ENCODE results near the gene UBASH3A. TPM values are rescaled to one million over a fixed set of nuclear protein-coding genes. Genes with fewer than 3 reads are reported as not detected.

UBASH3A gene
- polyA plus RNA-seq, 1 of the 3 experiments (the other 2 are of a cell fraction): not detected

- TF ChIP-seq USF2 (IDR thresholded peaks at IDR 0.05; ENCODE audit: borderline replicate concordance, low read depth, low read length): no peak
These were observed 36.6 kb downstream of the UBASH3A start (continued) for GRCh38 chr21:42440187-42440792.

DNA sequence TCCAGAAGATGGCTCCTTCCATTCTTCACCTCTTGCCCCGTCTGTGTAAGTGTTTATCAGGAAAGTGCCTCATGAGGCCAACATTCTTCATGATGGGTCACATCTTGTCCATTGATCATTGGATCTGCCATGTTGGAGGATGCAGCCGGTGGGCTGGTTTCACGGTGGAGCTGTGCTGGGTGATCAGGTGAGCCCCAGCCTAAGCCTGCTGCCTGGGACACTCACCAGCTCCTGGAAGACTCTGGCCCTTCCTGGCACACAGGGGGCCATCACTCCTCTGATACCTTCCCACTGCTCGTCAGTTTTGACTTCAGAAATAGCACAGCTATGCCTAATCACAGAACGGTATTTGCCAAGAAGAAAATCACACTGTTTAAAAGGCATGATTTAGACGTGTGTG is 38.3 kb downstream of the UBASH3A start:
- no peak for DNase-seq
- Histone ChIP-seq H3K4me2 (no peak overlapping the region), H3K79me2 (ENCODE audit: insufficient read depth) (no peaks in the 10 kb centered on the region), H4K20me1 (ENCODE audit: insufficient read depth) (no peaks in the 10 kb centered on the region), H3K27ac (ENCODE audit: low read depth in 2 of 2, low read length in 1 of 2) (no peak overlapping the region), H3K9ac (no peak overlapping the region), H3F3A (replicated peaks; ENCODE audit: insufficient read depth) (no peaks in the 10 kb centered on the region), H3K9me2 (no peaks in the 10 kb centered on the region), H3K27me3 (ENCODE audit: insufficient read depth) (no peaks in the 10 kb centered on the region), H3K36me3 (replicated peaks in 1 of 2; ENCODE audit: control insufficient read depth in 1 of 2, insufficient read depth in 2 of 2, low read length in 1 of 2) (no peaks in the 10 kb centered on the region), H3K4me1 (ENCODE audit: control insufficient read depth in 1 of 2, insufficient read depth in 2 of 2, low read depth in 1 of 2, low read length in 1 of 2) (no peaks in the 10 kb centered on the region; a peak in 1 of 4 replicates), H2AFZ (ENCODE audit: low read depth) (no peak overlapping the region), H3K9me3 (no peaks in the 10 kb centered on the region), H3K4me3 (ENCODE audit: low read depth in 2 of 2, low read length in 1 of 2) (no peak overlapping the region)
- no peak for TF ChIP-seq SMC3 (IDR thresholded peaks at IDR 0.05; ENCODE audit: low read depth, low read length)
- TF ChIP-seq, protein P1, sequence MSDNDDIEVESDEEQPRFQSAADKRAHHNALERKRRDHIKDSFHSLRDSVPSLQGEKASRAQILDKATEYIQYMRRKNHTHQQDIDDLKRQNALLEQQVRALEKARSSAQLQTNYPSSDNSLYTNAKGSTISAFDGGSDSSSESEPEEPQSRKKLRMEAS (IDR thresholded peaks at IDR 0.05; ENCODE audit: low read depth): no peak
- TF ChIP-seq CTCF (IDR thresholded peaks at IDR 0.05): no peak
- no peak for TF ChIP-seq RAD21 (IDR thresholded peaks at IDR 0.05; ENCODE audit: low read length)
- TF ChIP-seq GATA2 (CRISPR knock-in tag; IDR thresholded peaks at IDR 0.05): no peak
- POLR2A ChIA-PET: no interaction called here
- CTCF ChIA-PET: interaction anchor here (1.2 to 1.8 kb wide), 2 partner anchors 132 to 324 kb away, joined by 3 to 5 read pairs; no protein-coding TSS in a partner anchor
- WGBS (ENCODE audit: low lambda C conversion rate): 17% methylated on average over 4 of the region's 6 CpGs

- POLR2A ChIA-PET: interaction anchor here (0.8 kb wide), 1 partner anchor 1548 kb away, joined by 3 read pairs; no protein-coding TSS in a partner anchor
- 9% methylated on average over 5 of the region's 15 CpGs for WGBS (ENCODE audit: low lambda C conversion rate)
- no peak for DNase-seq
- TF ChIP-seq NFIC (IDR thresholded peaks at IDR 0.05; ENCODE audit: borderline replicate concordance) (no peak), SIN3A (IDR thresholded peaks at IDR 0.05; ENCODE audit: borderline replicate concordance, low read depth, low read length) (no peak), TCF12 (IDR thresholded peaks at IDR 0.05) (no peak), RXRA (IDR thresholded peaks at IDR 0.05; ENCODE audit: borderline replicate concordance, low read depth) (no peak), TAF1 (IDR thresholded peaks at IDR 0.05; ENCODE audit: borderline replicate concordance, low read depth, low read length) (no peak), ZBTB33 (IDR thresholded peaks at IDR 0.05; ENCODE audit: borderline replicate concordance, low read depth) (no peak), GABPA (IDR thresholded peaks at IDR 0.05; ENCODE audit: low read depth) (no peak), GATA2 (CRISPR knock-in tag; IDR thresholded peaks at IDR 0.05) (no peak)
- TF ChIP-seq, protein P1 (IDR thresholded peaks at IDR 0.05; ENCODE audit: low read depth): no peak
- TF ChIP-seq, protein P2, sequence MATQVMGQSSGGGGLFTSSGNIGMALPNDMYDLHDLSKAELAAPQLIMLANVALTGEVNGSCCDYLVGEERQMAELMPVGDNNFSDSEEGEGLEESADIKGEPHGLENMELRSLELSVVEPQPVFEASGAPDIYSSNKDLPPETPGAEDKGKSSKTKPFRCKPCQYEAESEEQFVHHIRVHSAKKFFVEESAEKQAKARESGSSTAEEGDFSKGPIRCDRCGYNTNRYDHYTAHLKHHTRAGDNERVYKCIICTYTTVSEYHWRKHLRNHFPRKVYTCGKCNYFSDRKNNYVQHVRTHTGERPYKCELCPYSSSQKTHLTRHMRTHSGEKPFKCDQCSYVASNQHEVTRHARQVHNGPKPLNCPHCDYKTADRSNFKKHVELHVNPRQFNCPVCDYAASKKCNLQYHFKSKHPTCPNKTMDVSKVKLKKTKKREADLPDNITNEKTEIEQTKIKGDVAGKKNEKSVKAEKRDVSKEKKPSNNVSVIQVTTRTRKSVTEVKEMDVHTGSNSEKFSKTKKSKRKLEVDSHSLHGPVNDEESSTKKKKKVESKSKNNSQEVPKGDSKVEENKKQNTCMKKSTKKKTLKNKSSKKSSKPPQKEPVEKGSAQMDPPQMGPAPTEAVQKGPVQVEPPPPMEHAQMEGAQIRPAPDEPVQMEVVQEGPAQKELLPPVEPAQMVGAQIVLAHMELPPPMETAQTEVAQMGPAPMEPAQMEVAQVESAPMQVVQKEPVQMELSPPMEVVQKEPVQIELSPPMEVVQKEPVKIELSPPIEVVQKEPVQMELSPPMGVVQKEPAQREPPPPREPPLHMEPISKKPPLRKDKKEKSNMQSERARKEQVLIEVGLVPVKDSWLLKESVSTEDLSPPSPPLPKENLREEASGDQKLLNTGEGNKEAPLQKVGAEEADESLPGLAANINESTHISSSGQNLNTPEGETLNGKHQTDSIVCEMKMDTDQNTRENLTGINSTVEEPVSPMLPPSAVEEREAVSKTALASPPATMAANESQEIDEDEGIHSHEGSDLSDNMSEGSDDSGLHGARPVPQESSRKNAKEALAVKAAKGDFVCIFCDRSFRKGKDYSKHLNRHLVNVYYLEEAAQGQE (IDR thresholded peaks at IDR 0.05; ENCODE audit: low read depth, low read length): no peak
These were observed 39.6 kb downstream of the UBASH3A start for GRCh38 chr21:42443181-42443785.

More at GRCh38 chr21:42443181-42443785, 39.6 kb downstream of the UBASH3A start:
- Histone ChIP-seq H4K20me1 (ENCODE audit: insufficient read depth) (no peaks in the 10 kb centered on the region), H3K27ac (ENCODE audit: low read depth in 2 of 2, low read length in 1 of 2) (no peak overlapping the region), H3K36me3 (replicated peaks in 1 of 2; ENCODE audit: control insufficient read depth in 1 of 2, insufficient read depth in 2 of 2, low read length in 1 of 2) (no peaks in the 10 kb centered on the region), H3K4me1 (ENCODE audit: control insufficient read depth in 1 of 2, insufficient read depth in 2 of 2, low read depth in 1 of 2, low read length in 1 of 2) (no peaks in the 10 kb centered on the region), H3K9me2 (no peaks in the 10 kb centered on the region), H2AFZ (ENCODE audit: low read depth) (no peak overlapping the region), H3K79me2 (ENCODE audit: insufficient read depth) (no peaks in the 10 kb centered on the region), H3F3A (replicated peaks; ENCODE audit: insufficient read depth) (no peaks in the 10 kb centered on the region), H3K4me3 (ENCODE audit: low read depth in 2 of 2, low read length in 1 of 2) (no peak overlapping the region), H3K9ac (no peak overlapping the region), H3K9me3 (no peaks in the 10 kb centered on the region), H3K4me2 (no peak overlapping the region), H3K27me3 (ENCODE audit: insufficient read depth) (no peaks in the 10 kb centered on the region)
- CTCF ChIA-PET: interaction anchor here (1.2 to 1.8 kb wide), 2 partner anchors 133 to 326 kb away, joined by 3 to 5 read pairs; no protein-coding TSS in a partner anchor
